IPS-18c (cell line): ENCODE measurements around the gene SPOCK1.

Experiments used
- H3K4me3 ChIP-seq: 2 replicates; pipeline ENCODE4 v1.7.0; 2013; ENCODE audit warnings: low read depth, mild to moderate bottlenecking, low read length, moderate library complexity; ENCODE audit not compliant: insufficient read depth
- H3K9me3 ChIP-seq: one replicate; pipeline ENCODE4 v1.6.1; 2013; ENCODE audit warnings: mild to moderate bottlenecking, low read length, moderate library complexity; ENCODE audit not compliant: control insufficient read depth, insufficient read depth

Gene SPOCK1

DNA sequence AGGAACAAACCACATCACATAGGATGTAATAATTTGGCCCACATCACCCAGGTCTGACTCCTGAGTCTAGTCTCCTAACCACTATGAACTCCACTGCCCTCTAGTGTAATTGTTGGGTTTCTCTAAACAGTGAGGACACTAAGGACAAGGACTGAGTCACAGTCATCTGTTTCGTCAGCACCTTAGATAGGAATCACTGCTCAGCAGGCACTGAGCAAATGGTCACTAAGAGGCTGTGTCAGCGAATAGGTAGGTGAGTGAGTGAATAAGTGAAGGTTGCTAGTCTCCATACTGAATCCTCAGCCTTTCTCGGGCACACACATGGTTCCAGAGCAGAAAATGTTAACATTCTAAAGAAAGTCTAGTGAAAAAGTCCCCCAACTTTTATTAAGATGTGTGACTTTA lies 278.6 kb downstream of the SPOCK1 start:
- no peaks in the 10 kb centered on the region for H3K9me3 ChIP-seq
- H3K4me3 ChIP-seq: no peak overlapping the region

GRCh38 chr5:137218896-137219295 lies 280.2 kb downstream of the SPOCK1 start:
- H3K9me3 ChIP-seq: no peaks in the 10 kb centered on the region
- H3K4me3 ChIP-seq: no peak overlapping the region

DNA sequence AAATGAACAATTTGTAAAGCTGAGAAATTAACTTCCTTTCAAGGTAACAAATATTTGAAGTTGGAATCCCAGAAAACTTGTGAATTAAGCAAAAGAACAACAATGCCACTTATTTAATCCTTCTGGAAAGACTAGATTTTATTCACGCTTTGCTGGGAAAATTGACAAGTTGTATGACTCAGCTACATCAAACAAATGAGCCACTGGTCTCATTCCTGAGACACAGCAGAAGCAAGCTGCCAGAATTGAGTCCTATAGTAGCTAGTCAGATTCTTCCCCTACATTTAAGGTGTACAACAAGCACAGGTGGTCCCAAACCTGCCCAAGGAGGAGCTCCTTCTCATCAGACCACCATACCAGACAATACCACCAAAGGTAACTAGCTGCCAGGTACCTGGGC lies 280.7 kb downstream of the SPOCK1 start:
- Histone ChIP-seq H3K4me3 (no peak overlapping the region), H3K9me3 (no peaks in the 10 kb centered on the region)

GRCh38 chr5:137217599-137218200 lies 281.4 kb downstream of the SPOCK1 start:
- no peaks in the 10 kb centered on the region for H3K9me3 ChIP-seq
- no peak overlapping the region for H3K4me3 ChIP-seq

DNA sequence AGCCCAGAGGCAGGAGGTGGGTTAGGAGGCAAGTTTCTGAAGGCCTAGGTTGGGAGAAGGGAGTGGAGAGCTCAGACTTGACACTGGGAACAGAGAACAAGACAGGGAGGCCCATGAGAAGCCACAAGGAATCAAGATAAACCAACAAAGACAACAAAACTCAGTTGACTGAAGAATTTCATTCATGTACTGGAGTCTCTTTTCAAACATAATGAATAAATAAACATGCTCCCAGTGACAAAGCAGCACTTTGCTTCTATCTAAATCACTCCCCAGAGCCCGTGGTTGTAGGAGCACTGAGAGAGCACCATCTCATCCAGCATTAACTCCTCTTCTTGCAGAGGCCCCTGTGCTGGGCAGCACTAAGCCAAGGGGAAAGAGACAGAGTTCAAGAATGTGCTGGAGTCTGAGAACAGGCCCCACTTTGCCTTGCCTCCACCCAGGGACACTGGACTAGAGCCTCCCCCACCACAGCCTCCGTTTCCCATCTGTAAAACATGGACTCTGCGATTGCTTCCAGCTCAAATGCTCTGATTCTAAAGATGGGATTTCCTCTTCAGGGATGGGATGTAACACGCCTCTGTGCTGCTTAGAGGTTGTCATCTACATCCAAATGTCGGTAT lies 282.0 kb downstream of the SPOCK1 start:
- Histone ChIP-seq H3K9me3 (no peaks in the 10 kb centered on the region), H3K4me3 (no peak overlapping the region)

DNA sequence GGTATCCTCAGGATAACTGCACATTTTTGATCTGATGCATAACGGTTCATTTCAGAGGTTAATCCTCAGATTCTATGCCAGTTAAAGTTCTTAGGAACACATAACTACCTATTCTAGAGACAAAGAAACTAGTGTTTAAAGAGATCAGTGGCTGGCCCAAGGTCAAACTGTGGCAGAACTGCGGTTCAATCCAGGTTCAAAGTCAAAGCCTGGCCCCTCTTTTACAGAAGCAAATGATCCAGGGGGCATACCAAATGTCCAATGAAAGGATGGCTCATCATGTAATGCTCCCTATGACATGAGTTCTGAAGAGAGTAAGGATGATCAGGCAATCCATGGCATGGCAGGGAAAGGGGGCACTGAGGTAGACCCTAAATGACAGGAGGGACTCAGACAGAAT lies 283.3 kb downstream of the SPOCK1 start:
- H3K9me3 ChIP-seq: no peaks in the 10 kb centered on the region

GRCh38 chr5:137215261-137215660 lies 283.9 kb downstream of the SPOCK1 start:
- H3K4me3 ChIP-seq: no peak overlapping the region
- H3K9me3 ChIP-seq: no peaks in the 10 kb centered on the region

More for the DNA sequence above, 283.3 kb downstream of the SPOCK1 start:
- no peak overlapping the region for H3K4me3 ChIP-seq

DNA sequence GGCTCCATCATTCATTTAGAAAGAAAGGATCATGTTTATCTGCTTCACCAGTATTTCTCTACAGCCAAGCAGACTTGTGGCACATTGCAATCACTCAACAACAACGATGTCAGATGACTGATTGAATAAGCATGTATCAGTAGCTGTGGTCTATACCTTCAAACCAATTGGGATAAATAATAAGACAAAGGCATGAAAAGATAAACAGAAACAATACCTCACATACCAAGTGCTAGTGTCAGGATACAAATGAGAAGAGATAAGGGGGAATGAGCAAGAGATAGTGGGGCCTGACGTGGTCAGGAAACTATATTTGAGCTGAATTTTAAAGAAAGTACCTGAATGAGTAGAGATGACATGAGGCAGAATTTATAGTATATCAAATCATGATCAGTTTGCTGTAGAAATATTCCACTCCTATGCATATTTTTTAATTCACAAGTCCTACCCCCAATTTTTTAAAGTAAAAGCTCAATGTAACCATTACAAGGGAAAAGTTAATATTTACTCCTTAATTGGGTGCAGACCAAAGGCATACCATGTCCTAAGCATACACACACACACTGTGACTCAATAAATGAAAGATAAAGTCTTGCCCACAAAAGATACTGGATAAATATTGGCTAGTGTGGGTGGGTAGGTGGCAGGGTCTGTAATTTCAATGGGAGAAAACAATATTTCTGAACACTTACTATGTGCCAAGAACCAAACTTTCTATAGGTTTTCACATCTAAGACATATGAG lies 284.5 kb downstream of the SPOCK1 start:
- Histone ChIP-seq H3K9me3 (no peaks in the 10 kb centered on the region), H3K4me3 (no peak overlapping the region)

DNA sequence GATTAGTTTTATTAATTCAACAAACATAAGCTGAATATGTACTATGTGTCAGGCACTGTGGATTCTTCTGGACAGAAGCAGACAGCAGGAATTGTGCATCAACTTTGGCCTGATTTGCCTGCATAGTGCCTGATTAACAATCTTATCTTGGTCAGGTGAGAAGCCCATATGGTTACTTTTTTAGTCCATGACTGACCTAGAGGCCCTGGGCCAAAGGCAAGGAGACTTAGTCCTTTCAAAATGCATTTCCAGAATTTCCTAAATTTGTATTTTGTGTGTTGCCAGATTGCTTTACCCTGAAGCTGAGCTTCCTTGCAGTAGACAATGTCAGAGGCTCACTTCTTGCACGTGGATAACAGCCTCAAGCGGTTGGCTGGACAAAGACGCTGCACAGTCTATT lies 286.7 kb downstream of the SPOCK1 start:
- H3K9me3 ChIP-seq: no peaks in the 10 kb centered on the region
- no peak overlapping the region for H3K4me3 ChIP-seq

DNA sequence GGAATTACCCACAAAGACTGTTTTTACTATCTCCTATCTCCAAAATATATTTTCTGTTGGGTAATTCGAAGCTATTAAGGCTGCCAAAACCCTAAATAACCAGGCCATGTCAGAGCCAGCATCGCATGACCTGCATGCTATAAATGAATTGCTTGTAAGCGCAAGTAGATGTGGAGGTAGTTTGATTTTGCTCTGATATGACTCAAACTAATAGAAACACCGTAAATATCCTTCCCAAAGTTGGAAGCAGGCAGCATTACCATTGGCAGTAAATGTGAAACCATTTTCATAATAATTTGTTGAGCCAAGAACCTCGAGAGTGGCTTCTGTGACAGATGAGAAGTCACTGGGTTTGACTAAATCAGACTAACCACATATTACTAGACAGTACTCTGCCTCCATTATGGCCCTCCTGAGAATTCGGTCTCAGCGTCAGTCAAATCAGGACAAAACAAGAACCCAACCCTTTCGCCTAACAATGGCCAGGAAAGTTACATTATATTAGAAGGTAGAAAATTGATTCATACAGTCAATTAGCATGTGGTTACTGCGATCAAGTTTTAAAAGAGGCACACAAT lies 289.8 kb downstream of the SPOCK1 start:
- no peaks in the 10 kb centered on the region for H3K9me3 ChIP-seq
- H3K4me3 ChIP-seq: no peak overlapping the region

DNA sequence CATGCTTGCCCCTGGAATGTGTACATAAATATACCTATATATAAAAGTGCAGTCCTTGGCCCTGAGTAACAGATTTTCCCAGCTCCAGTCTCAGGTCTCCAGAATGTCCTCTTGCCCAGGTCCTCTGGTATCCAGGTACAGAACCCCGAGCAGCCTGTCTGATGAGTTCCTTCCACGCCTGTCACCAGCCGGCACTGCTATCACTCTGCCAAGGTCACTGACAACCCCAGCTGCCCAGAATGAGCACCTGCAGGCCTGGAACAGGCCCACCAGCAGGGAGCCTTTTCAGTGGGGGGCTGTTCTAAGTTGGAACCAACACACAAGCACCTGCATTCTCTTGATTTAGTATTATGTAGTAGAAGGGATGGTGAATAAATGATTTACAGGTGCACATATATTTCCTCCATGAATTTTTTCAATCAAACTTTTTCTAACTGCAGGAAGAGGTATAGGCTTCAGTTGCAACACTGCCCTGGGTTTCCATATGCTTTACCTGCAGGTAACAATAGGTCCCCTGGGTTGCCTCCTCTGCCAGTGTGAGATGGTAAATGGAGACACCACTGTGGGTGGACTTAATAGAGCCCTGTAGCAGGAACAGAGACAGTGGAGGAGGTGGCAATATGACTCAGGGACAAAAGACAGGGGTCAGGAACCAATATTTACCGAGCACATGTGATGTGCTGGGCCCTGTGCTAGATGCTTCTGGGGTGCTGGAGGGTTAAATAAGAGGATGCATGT lies 291.9 kb downstream of the SPOCK1 start:
- no peaks in the 10 kb centered on the region for H3K9me3 ChIP-seq
- no peak overlapping the region for H3K4me3 ChIP-seq

DNA sequence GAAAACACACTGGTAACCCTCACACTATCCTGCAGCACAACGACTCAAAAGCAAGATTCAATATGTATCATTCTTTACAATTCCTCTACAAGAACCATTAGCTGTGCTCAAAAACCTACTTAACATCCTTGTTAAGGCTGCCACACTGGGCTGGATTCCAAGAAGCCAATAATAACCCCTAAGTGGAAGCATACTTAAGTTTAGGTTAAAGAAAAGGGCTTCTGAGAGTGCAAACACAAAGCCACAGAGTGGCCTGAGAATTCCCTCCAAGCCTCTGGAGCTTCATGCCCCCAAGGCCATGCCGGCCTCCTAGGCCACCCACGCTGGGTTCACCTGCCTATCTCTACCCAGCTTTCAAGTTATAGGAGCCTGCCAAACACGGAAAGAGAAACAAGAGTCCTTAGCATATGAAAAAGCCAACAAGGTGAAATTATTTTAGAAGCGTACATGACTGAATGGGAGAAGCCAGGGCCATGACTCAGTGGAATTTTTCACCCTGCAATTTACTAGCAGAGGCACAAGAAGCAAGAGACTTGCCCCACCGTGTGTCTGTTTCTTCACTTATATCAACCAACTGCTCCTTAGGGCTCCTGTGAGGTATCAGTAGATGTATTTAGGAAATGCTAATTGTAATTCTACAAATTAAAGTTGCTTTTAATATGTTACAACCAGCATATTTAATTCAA lies 293.0 kb downstream of the SPOCK1 start:
- H3K4me3 ChIP-seq: no peak overlapping the region
- H3K9me3 ChIP-seq: no peaks in the 10 kb centered on the region

DNA sequence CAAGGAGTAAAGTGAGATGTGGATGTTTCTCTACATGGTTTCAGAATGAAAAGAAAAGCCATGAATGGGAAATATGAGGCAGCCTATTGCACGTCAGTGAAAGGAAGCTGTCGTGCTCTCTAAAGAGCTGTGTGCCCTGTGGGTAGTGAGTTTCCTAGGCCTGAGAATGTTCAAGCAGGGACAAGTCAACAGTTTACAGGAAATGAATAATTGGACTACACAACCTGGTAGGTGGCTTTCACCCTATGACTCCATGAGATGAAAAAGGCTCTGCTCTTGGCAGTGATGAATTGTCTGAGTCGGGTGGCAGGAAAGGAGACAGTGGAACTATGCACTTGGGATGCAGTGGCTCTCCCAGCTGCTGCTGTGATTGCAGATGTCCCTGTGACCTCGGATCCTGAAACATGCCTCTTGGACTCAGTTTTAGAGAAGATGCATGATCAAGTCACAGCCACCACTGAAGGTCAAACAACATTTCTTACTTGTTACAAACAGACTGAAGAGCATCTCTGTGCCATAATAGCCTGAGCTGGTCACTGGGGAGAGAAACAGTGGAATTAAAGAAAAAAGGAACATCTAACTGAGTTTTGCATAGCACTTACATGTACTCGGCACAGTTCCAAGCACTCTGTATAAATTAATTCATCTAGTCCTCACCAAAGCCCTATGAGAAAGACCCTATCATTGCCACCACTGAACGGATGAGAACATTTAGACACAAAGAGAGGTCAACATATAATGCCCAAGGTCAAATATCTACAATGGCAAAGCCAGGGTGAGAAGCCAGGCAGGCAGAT lies 293.7 kb downstream of the SPOCK1 start:
- Histone ChIP-seq H3K9me3 (no peaks in the 10 kb centered on the region), H3K4me3 (no peak overlapping the region)

GRCh38 chr5:137203011-137203632 lies 296.0 kb downstream of the SPOCK1 start:
- H3K4me3 ChIP-seq: no peak overlapping the region
- H3K9me3 ChIP-seq: no peaks in the 10 kb centered on the region

DNA sequence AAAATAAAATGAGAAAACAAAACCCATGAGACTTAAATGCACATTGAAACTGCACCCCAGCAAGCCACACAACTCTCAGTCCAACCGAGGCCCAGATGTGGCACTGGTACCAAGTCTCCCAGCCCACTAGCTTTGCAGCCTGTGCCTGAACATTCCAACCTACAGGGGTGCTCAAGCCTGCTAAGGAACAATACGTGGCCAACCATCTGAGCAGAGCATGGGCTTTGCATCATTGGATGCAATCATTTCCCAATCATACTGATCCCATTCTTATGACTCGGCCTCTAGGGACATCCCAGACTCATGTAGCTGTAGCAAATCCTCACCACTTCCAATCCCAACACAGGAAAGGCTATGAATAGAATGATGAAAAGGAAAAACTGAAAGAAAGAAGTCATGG lies 297.2 kb downstream of the SPOCK1 start:
- H3K9me3 ChIP-seq: no peaks in the 10 kb centered on the region
- no peak overlapping the region for H3K4me3 ChIP-seq
